Mucosa of stomach (tissue), 1 donor: ENCODE data around the gene TRERF1.

Source experiments
- H3K27me3 ChIP-seq: one replicate; pipeline ENCODE4 v1.7.0; 2013; ENCODE audit warnings: mild to moderate bottlenecking, low read length; ENCODE audit not compliant: control insufficient read depth, insufficient read depth
- H3K36me3 ChIP-seq: one replicate; pipeline ENCODE4 v1.7.0; 2013; ENCODE audit warnings: low read length; ENCODE audit not compliant: control insufficient read depth, insufficient read depth
- H3K4me1 ChIP-seq: one replicate; pipeline ENCODE4 v1.7.0; 2013; ENCODE audit warnings: mild to moderate bottlenecking, low read length; ENCODE audit not compliant: control insufficient read depth, insufficient read depth
- H3K4me3 ChIP-seq: one replicate; pipeline ENCODE4 v1.7.0; 2013; ENCODE audit warnings: low read length
- H3K9ac ChIP-seq: one replicate; pipeline ENCODE4 v1.7.0; 2013; ENCODE audit warnings: mild to moderate bottlenecking, low read length, moderate library complexity
- H3K9me3 ChIP-seq: one replicate; pipeline ENCODE4 v1.7.0; 2013; ENCODE audit warnings: mild to moderate bottlenecking, low read length, moderate library complexity; ENCODE audit not compliant: control insufficient read depth
- donor health status: Pancreatic carcinoma.

TRERF1 gene

GRCh38 chr6:42250274-42250931, 201.3 kb downstream of the TRERF1 start:
- peaks cover 14% of the 10 kb centered on the region for H3K4me1 ChIP-seq
- no peaks in the 10 kb centered on the region for H3K36me3 ChIP-seq
- no peaks in the 10 kb centered on the region for H3K27me3 ChIP-seq
- H3K4me3 ChIP-seq, result no peak overlapping the region
- no peaks in the 10 kb centered on the region for H3K9me3 ChIP-seq
- no peak overlapping the region for H3K9ac ChIP-seq

GRCh38 chr6:42249279-42249678, 202.4 kb downstream of the TRERF1 start:
- Histone ChIP-seq H3K4me1 (peaks cover 14% of the 10 kb centered on the region), H3K36me3 (no peaks in the 10 kb centered on the region), H3K9me3 (no peaks in the 10 kb centered on the region), H3K9ac (no peak overlapping the region), H3K4me3 (no peak overlapping the region), H3K27me3 (no peaks in the 10 kb centered on the region)

- Histone ChIP-seq H3K9ac (no peak overlapping the region), H3K4me1 (peaks cover 32% of the 10 kb centered on the region), H3K36me3 (no peaks in the 10 kb centered on the region), H3K4me3 (no peak overlapping the region), H3K27me3 (no peaks in the 10 kb centered on the region), H3K9me3 (no peaks in the 10 kb centered on the region)
Measured at GRCh38 chr6:42243046-42243445, 208.7 kb downstream of the TRERF1 start.

GRCh38 chr6:42241915-42242314, 209.8 kb downstream of the TRERF1 start:
- H3K36me3 ChIP-seq, result no peaks in the 10 kb centered on the region

GRCh38 chr6:42239736-42240375, 211.9 kb downstream of the TRERF1 start:
- Histone ChIP-seq H3K9ac (no peak overlapping the region), H3K36me3 (no peaks in the 10 kb centered on the region), H3K9me3 (no peaks in the 10 kb centered on the region), H3K27me3 (no peaks in the 10 kb centered on the region), H3K4me1 (peaks cover 32% of the 10 kb centered on the region), H3K4me3 (no peak overlapping the region)

More at GRCh38 chr6:42241915-42242314, 209.8 kb downstream of the TRERF1 start:
- no peak overlapping the region for H3K4me3 ChIP-seq
- H3K9me3 ChIP-seq, result no peaks in the 10 kb centered on the region
- H3K4me1 ChIP-seq, result peaks cover 32% of the 10 kb centered on the region
- no peak overlapping the region for H3K9ac ChIP-seq
- H3K27me3 ChIP-seq, result no peaks in the 10 kb centered on the region

- Histone ChIP-seq H3K4me3 (no peak overlapping the region), H3K36me3 (no peaks in the 10 kb centered on the region), H3K27me3 (no peaks in the 10 kb centered on the region)
Measured at GRCh38 chr6:42239333-42239732, 212.4 kb downstream of the TRERF1 start.

GRCh38 chr6:42237857-42238256, 213.9 kb downstream of the TRERF1 start:
- Histone ChIP-seq H3K4me3 (no peak overlapping the region), H3K9me3 (no peaks in the 10 kb centered on the region), H3K9ac (no peak overlapping the region), H3K27me3 (no peaks in the 10 kb centered on the region), H3K36me3 (no peaks in the 10 kb centered on the region), H3K4me1 (peaks cover 28% of the 10 kb centered on the region)

More at GRCh38 chr6:42239333-42239732, 212.4 kb downstream of the TRERF1 start:
- no peak overlapping the region for H3K9ac ChIP-seq
- peaks cover 32% of the 10 kb centered on the region for H3K4me1 ChIP-seq
- H3K9me3 ChIP-seq, result no peaks in the 10 kb centered on the region

GRCh38 chr6:42236682-42237473, 214.8 kb downstream of the TRERF1 start:
- no peaks in the 10 kb centered on the region for H3K27me3 ChIP-seq
- H3K4me3 ChIP-seq, result no peak overlapping the region
- peaks cover 23% of the 10 kb centered on the region for H3K4me1 ChIP-seq
- peaks cover 3% of the 10 kb centered on the region for H3K36me3 ChIP-seq
- no peak overlapping the region for H3K9ac ChIP-seq
- H3K9me3 ChIP-seq, result no peaks in the 10 kb centered on the region

- peaks cover 3% of the 10 kb centered on the region for H3K36me3 ChIP-seq
- no peaks in the 10 kb centered on the region for H3K9me3 ChIP-seq
- no peak overlapping the region for H3K9ac ChIP-seq
- no peak overlapping the region for H3K4me3 ChIP-seq
- peaks cover 23% of the 10 kb centered on the region for H3K4me1 ChIP-seq
- no peaks in the 10 kb centered on the region for H3K27me3 ChIP-seq
Measured at GRCh38 chr6:42236030-42236429, 215.7 kb downstream of the TRERF1 start.

GRCh38 chr6:42232035-42232434, 219.7 kb downstream of the TRERF1 start:
- Histone ChIP-seq H3K36me3 (peaks cover 3% of the 10 kb centered on the region), H3K4me1 (peaks cover 8% of the 10 kb centered on the region), H3K4me3 (no peak overlapping the region), H3K27me3 (no peaks in the 10 kb centered on the region), H3K9me3 (no peaks in the 10 kb centered on the region), H3K9ac (no peak overlapping the region)

GRCh38 chr6:42230345-42231321, 221.1 kb downstream of the TRERF1 start:
- H3K36me3 ChIP-seq, result peaks cover 3% of the 10 kb centered on the region
- H3K4me3 ChIP-seq, result no peak overlapping the region
- H3K27me3 ChIP-seq, result no peaks in the 10 kb centered on the region
- H3K4me1 ChIP-seq, result peaks cover 21% of the 10 kb centered on the region
- H3K9ac ChIP-seq, result no peak overlapping the region
- H3K9me3 ChIP-seq, result no peaks in the 10 kb centered on the region
